GM12878 (cell line): ENCODE measurements around the gene BRINP3.

Source experiments
- CEBPB ChIP-seq, 2 experiments: fragments of 150-350 bp in 1 of 2; IDR thresholded peaks; 2 replicates each; pipeline ENCODE4 v1.6.1; 2012 to 2014; ENCODE audit warnings: low read depth in 2 of 2, low read length in 2 of 2, borderline replicate concordance in 1 of 2, inconsistent platforms in 1 of 2
- EP300 ChIP-seq, 2 experiments: fragments of 150-350 bp in 1 of 2; IDR thresholded peaks; 2 replicates each; pipeline ENCODE4 v1.6.1; 2011 to 2012; ENCODE audit warnings: low read depth in 2 of 2, low read length in 2 of 2, borderline replicate concordance in 1 of 2, improper control_type of control experiment in 1 of 2, inconsistent platforms in 1 of 2; ENCODE audit not compliant: control insufficient read depth in 1 of 2
- JUNB ChIP-seq: IDR thresholded peaks from 2 replicates; pipeline ENCODE4 v1.6.1; 2016; ENCODE audit warnings: antibody characterized with exemption, mild to moderate bottlenecking
- JUND ChIP-seq: IDR thresholded peaks from 2 replicates; pipeline ENCODE4 v1.6.1; 2012; ENCODE audit warnings: low read depth, mild to moderate bottlenecking, low read length, improper control_type of control experiment, moderate library complexity
- RAD21 ChIP-seq: IDR thresholded peaks from 2 replicates; pipeline ENCODE4 v1.6.1; 2011; ENCODE audit warnings: mild to moderate bottlenecking, low read depth, low read length, moderate library complexity; ENCODE audit not compliant: insufficient read depth
- TF ChIP-seq, protein P1 (sequence below): fragments of 450-650 bp; IDR thresholded peaks from 2 replicates; pipeline ENCODE4 v1.6.1; 2014; ENCODE audit warnings: mild to moderate bottlenecking

DNA sequence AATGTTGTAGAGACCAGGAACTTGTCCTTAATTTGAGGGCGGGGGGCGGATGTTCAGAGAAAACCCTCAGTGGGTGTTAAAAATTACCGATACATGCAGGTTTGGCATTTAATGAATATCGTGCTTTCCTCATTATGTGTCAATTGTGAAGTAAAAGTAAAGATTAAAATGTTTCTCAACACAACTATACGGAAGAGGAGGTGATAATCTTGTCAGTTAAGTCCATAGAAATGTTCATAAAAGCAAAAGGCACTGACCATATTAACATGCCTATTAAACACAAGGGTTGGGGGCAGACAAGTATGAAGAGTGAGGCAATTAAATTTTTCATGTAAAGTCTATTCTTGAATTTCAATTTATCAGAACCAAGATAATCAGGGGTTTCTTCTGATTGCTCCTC, 1.3 kb downstream of the BRINP3 start:
- TF ChIP-seq EP300 (IDR thresholded peaks at IDR 0.05; ENCODE audit: borderline replicate concordance in 1 of 2, control insufficient read depth in 1 of 2, low read depth in 2 of 2, low read length in 2 of 2), result no peak
- TF ChIP-seq JUNB, result no peak
- TF ChIP-seq JUND, result no peak
- TF ChIP-seq, protein P1, sequence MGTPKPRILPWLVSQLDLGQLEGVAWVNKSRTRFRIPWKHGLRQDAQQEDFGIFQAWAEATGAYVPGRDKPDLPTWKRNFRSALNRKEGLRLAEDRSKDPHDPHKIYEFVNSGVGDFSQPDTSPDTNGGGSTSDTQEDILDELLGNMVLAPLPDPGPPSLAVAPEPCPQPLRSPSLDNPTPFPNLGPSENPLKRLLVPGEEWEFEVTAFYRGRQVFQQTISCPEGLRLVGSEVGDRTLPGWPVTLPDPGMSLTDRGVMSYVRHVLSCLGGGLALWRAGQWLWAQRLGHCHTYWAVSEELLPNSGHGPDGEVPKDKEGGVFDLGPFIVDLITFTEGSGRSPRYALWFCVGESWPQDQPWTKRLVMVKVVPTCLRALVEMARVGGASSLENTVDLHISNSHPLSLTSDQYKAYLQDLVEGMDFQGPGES, result no peak
- TF ChIP-seq RAD21, result no peak
- no peak for TF ChIP-seq CEBPB (IDR thresholded peaks at IDR 0.05; ENCODE audit: borderline replicate concordance in 1 of 2, low read depth in 2 of 2, low read length in 2 of 2)
